ENCODE measurements around the gene CFAP45. TPM values are rescaled to one million over a fixed set of nuclear protein-coding genes. Genes with fewer than 3 reads are reported as not detected.

The CFAP45 gene
- total and polyA plus RNA-seq, 2 donors from 2014 or later, result 1.0 to 14.2 TPM

GRCh38 chr1:159919236-159919865 is 19.4 kb upstream of the CFAP45 start:
- intact Hi-C loops (cut with DNase I), result no loop called here
- no peak for FAIRE-seq
- Histone ChIP-seq H3K4me1 (ENCODE audit: control insufficient read depth in 2 of 3, insufficient read depth in 2 of 3, low read depth in 1 of 3, low read length in 3 of 3) (peaks cover 2 to 25% (median 9%) of the 10 kb centered on the region in 3 donors), H3K9ac (ENCODE audit: low read length in 3 of 3) (no peak overlapping the region), H3K27ac (ENCODE audit: low read depth in 2 of 2, low read length in 2 of 2) (no peak overlapping the region), H3K9me3 (ENCODE audit: control insufficient read depth in 2 of 3, insufficient read depth in 1 of 3, low read length in 3 of 3) (no peaks in the 10 kb centered on the region), H3K4me3 (ENCODE audit: low read length in 3 of 3) (no peak overlapping the region), H3K27me3 (ENCODE audit: control insufficient read depth, insufficient read depth, low read length) (no peaks in the 10 kb centered on the region), H3K36me3 (ENCODE audit: control insufficient read depth in 2 of 3, insufficient read depth in 3 of 3, low read length in 3 of 3) (peaks cover 0 to 28% (median 19%) of the 10 kb centered on the region in 3 donors)
- TF ChIP-seq CTCF (IDR thresholded peaks at IDR 0.05; ENCODE audit: borderline replicate concordance, extremely low read depth, insufficient read depth), result no peak
- DNase-seq, result peak in 1 of 5 donors; percentile 53

- no peaks in the 10 kb centered on the region for H3K9me3 ChIP-seq (ENCODE audit: control insufficient read depth in 2 of 3, insufficient read depth in 1 of 3, low read length in 3 of 3)
- no peak overlapping the region for H3K9ac ChIP-seq (ENCODE audit: low read length in 3 of 3)
- intact Hi-C loops (cut with DNase I), result no loop called here
- H3K27ac ChIP-seq (ENCODE audit: low read depth in 2 of 2, low read length in 2 of 2), result no peak overlapping the region
- H3K4me3 ChIP-seq (ENCODE audit: low read length in 3 of 3), result no peak overlapping the region
- DNase-seq (no peak), FAIRE-seq (no peak)
- H3K27me3 ChIP-seq (ENCODE audit: control insufficient read depth, insufficient read depth, low read length), result no peaks in the 10 kb centered on the region
- H3K4me1 ChIP-seq (ENCODE audit: control insufficient read depth in 2 of 3, insufficient read depth in 2 of 3, low read depth in 1 of 3, low read length in 3 of 3), result peaks cover 0 to 26% (median 9%) of the 10 kb centered on the region in 3 donors
- no peak for TF ChIP-seq CTCF (IDR thresholded peaks at IDR 0.05; ENCODE audit: borderline replicate concordance, extremely low read depth, insufficient read depth)
- peaks cover 0 to 28% (median 19%) of the 10 kb centered on the region in 3 donors for H3K36me3 ChIP-seq (ENCODE audit: control insufficient read depth in 2 of 3, insufficient read depth in 3 of 3, low read length in 3 of 3)
Measured at GRCh38 chr1:159918352-159919200, 18.6 kb upstream of the CFAP45 start.

- Histone ChIP-seq H3K4me3 (ENCODE audit: low read length in 3 of 3) (no peak overlapping the region), H3K27me3 (ENCODE audit: control insufficient read depth, insufficient read depth, low read length) (no peaks in the 10 kb centered on the region), H3K27ac (ENCODE audit: low read depth in 2 of 2, low read length in 2 of 2) (no peak overlapping the region), H3K36me3 (ENCODE audit: control insufficient read depth in 2 of 3, insufficient read depth in 3 of 3, low read length in 3 of 3) (peaks cover 0 to 28% (median 19%) of the 10 kb centered on the region in 3 donors), H3K9ac (ENCODE audit: low read length in 3 of 3) (no peak overlapping the region), H3K4me1 (ENCODE audit: control insufficient read depth in 2 of 3, insufficient read depth in 2 of 3, low read depth in 1 of 3, low read length in 3 of 3) (peaks cover 0 to 21% (median 6%) of the 10 kb centered on the region in 3 donors), H3K9me3 (ENCODE audit: control insufficient read depth in 2 of 3, insufficient read depth in 1 of 3, low read length in 3 of 3) (no peaks in the 10 kb centered on the region)
- FAIRE-seq (no peak), DNase-seq (peak in 1 of 5 donors; percentile 47)
- TF ChIP-seq CTCF (IDR thresholded peaks at IDR 0.05; ENCODE audit: borderline replicate concordance, extremely low read depth, insufficient read depth), result no peak
- intact Hi-C loops (cut with DNase I), result no loop called here
Measured at GRCh38 chr1:159917533-159918351, 17.8 kb upstream of the CFAP45 start.

Measured in kidney (tissue), 14 donors.